Measurements from ENCODE around the gene NIBAN1.

The NIBAN1 gene

DNA sequence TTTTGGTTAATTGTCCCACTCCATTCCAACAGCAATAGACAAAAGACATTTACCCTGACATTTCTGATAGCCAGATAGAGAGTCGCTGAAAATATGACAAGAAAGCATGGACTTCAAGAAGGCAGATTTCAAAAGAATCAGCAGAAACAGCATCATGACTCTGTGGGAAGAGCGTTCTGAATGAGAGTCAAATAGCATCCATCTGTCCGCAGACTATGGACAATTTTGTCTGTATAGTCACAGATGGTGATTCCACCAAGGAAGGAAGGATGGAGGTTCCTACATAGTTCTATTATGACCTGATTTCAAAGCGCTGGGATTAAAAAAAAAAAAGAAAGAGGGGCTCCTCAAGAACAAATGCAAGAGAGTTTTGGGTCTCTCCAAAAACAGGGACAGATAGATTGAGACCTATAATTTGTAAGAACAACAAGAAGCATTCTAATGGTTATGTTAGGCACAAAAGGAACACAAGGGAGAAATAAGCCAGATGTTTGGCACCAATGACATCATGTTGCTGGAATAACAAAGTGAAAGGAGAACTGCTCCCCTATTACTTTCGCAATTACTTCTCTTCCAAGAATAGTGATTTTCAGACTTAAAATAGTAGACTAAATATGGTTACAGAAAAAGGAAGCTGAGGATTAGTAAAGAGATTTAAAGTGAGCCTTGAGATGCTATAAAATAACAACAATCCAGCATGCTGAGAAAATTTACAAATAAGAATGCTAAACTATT, 28.5 kb downstream of the NIBAN1 start:
- DNase-seq (ENCODE audit: low spot score) = no peak

DNA sequence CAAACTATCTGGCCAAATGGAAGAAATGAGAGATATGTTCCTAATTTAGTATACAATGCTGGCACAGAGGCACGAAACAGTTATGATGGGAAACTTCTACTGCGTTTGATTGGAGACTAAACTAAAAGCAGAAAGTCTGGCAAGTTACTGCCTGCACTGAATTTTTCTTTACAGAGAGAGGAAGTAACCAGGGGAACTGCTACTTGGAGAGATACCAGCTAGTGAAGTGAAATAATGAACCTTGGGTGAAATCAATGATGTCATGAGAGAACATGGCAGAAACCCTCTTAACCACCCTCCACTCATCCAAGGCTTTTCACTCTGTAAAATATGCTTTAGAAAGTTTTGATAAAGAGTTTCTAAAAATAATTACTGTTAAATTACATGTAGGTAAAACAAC, 29.3 kb downstream of the NIBAN1 start:
- DNase-seq (ENCODE audit: low spot score) = no peak

DNA sequence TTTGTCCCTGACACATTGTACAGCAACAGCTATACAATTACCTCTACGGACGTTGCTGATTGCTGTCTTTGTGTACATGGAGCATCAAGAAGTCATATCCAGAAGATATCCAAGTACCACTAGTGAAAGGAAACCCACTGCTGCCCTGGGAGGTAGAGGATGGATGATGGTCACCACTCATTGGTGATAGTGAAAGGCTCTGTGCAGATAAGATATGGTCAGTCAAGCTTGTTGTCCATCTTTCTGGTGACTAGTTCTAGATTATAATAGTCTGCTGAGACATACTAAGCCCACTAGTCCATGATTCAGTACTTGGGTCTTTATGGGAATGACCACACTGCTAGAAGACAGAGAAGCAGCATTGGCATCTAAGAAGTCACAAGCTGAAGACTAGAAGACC, 30.3 kb downstream of the NIBAN1 start:
- DNase-seq (ENCODE audit: low spot score) = no peak

DNA sequence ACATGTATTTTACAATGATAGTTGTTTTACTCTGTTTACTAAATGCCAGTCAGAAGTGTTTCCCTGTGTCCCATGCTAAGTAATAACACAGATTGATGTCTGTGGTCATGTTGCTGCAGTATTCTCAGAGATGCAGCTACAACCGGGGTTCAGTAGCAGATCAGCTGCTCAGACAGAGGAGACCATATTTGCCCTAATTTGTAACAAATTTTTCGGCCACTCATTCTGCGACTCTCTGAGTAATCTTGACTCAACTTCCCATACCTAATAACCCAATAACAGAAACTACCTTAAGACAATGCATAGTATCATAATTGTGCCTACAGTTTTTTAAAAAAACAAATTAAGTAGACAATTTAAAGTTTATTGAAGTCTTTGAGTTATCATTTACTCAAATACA, 32.6 kb downstream of the NIBAN1 start:
- no peak for DNase-seq (ENCODE audit: low spot score)

DNA sequence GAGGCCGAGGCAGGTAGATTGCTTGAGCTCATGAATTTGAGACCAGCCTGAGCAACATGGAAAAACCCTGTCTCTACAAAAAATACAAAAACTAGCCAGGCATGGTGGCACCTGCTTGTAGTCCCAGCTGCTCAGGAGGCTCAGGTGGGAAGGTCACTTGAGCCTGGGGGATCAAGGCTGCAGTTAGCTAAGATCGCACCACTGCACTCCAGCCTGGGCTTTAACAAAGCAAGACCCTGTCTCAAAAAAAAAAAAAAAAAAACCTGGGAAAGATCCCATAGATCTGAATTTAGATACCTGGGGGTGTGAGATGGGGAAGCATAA, 32.9 kb downstream of the NIBAN1 start:
- DNase-seq (ENCODE audit: low spot score) = no peak

DNA sequence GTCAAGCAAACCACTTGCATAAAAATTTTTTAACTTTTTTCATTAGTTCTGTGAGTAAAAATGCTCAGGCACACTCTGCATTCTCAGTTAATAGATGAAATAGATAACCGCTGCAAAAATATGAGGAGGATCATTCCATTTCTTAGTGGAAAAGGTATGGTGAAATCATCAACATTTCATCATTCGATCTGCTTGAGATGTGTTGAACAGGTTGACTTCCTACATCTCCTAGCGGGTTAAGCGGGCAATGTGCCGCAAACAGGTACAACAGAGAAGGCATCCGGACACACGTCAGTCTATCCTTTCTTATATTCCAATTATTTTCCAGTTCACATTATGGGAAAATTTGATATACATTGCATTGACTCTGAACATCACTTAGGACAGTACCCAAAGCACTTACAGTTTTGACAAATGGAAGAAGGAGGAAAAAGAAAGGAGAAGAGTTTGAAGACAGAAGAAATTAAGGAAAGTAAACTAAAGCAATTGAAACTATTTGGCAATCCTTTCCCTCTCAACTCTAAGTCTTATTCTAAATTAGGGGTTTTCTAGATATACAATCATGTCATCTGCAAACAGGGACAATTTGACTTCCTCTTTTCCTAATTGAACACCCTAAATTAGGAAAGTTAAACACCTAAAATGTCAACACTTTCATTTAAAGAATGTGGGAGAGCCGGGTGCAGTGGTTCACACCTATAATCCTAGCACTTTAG, 33.5 kb downstream of the NIBAN1 start:
- no peak for DNase-seq (ENCODE audit: low spot score)

DNA sequence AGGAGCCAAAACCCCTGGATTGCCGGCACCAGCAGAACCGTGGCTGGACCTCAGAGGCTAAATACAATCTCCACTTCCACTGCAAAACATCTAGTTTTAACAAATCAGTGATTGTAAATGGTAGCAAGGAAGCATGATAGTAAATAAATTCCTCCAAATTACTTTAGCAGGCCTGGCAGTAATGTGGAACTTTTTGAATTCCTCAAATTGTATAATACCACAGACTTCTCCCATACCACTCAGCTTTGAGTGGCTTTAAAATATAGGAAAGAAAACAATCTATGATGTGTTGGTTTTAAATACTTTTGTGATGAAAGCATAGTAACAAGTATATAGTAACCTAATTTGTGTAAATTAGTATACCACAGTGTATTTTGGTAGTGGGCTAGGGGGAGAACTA, 34.1 kb downstream of the NIBAN1 start:
- DNase-seq (ENCODE audit: low spot score) = no peak

DNA sequence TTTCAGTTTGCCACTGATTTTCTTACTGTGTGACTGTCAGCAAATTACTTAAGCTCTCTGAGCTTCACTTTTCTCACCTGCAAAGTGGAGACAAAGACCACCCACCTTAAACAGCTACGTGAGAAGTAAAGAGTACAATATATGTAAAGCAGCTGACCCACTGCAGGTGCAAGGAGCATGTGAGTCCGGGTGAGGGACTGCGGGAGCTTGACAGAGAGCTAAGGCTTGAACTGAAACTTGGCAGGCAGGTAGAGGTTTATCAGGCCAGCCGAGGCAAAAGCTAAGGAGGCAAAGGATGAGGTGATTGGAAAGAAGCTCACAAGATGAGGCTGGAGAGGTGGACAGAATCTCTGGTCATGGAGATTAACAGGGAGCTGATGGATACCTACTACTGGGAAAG, 36.6 kb downstream of the NIBAN1 start:
- DNase-seq (ENCODE audit: low spot score) = no peak

DNA sequence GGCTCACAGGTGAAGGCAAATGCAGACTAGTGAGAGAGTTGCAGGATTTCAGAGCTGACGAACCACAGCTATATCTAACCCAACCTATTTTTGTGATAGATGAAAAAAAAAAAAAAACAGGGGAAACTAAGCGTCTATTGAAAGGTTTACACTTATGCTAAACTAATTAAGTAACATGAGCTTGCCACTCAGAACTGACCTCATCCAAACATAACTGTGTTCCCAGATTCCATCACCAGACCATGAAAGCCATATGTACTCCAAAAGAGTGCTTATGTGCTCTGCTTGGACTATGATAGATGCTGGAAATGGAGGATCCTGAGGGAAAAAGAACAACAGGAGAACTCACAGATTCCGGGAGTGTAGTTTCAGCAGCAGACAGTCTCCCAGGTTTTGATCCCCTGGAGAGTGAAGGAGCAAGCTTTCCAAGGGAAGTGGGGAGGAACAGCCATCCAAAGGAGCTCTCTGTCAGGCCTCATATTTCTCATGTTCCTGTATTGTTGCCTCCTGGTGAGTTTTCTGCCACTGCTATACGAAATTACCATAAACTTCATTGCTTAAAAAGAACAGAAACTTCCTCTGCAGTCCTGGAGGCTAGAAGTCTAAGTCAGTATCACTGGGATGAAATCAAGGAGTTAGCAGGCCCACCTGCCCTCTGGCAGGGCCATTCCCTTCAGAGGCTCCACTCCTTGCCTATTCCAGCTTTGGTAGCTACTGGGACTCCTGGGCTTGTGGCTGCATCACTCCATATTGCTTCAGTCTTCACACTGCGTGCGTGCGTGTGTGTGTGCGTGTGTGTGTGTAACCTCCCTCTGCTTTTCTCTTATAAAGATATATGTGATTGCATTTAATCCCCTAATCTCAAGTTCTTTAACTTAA, 38.1 kb downstream of the NIBAN1 start:
- no peak for DNase-seq (ENCODE audit: low spot score)

DNA sequence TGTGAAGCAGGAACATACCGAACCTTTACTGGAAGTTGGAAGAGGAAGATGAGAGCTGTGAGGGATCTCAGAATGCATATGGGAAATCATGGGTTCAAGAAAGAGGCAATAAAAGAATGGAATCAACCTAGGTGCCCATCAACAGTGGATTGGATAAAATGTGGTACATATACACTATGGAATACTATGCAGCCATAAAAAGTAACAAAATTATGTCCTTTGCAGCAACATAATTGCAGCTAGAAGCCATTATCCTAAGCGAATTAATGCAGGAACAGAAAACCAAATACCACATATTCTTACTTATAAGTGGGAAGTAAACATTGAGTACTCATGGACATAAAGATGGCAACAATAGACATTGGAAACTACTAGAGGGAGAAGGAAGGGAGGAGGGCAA, 40.4 kb downstream of the NIBAN1 start:
- DNase-seq (ENCODE audit: low spot score) = no peak

DNA sequence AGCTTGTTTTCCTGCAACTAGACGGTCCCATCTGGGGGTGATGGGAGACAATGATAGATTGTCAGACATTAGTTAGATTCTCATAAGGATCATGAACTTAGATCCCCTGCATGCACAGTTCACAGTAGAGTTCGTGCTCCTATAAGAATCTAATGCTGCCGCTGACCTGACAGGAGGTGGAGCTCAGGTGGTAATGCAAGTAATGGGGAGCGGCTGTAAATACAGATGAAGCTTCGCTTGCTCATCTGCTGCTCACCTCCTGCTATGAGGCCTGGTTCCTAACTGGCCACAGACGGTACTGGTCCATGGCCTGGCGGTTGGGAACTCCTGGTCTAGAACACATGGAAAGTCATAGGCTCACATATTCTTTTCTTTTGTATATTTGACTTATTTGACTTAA, 42.0 kb downstream of the NIBAN1 start:
- no peak for DNase-seq (ENCODE audit: low spot score)

DNA sequence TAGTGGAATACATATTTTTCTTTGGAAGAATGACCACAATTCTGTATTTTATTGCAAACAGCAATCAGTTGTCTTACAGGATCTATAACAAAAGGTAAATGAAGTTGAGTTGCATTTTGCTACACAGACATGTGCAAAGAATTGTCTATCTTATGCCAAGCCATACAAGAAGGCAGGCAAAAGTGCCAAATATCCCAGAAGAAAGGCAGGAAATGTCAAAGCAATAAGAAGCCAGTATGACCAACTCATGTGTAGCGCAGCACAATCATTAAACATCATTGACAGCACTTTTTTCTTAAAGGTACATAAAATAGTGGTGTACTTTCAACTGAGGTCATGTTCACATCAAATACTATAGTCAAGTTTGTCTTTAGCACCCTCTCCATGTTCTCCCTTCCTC, 42.7 kb downstream of the NIBAN1 start:
- DNase-seq (ENCODE audit: low spot score) = no peak

DNA sequence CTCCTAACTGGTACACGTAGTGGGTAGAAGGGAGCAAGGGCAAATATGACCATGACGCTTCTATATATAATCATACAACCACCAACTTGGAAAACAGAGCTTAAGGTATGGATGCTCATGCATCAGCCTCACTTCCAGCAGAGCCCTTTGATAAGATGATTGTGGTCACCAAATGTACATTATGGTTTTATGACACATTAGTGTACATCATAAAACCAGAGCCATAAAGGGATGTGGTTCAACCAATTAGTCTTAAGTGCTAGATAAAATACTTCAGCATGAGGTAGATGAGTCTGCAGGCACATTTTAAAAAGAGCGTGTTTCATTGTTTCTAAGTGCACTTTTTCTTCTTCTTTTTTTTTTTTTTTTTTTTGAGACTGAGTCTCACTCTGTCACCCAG, 43.7 kb downstream of the NIBAN1 start:
- DNase-seq (ENCODE audit: low spot score) = no peak

DNA sequence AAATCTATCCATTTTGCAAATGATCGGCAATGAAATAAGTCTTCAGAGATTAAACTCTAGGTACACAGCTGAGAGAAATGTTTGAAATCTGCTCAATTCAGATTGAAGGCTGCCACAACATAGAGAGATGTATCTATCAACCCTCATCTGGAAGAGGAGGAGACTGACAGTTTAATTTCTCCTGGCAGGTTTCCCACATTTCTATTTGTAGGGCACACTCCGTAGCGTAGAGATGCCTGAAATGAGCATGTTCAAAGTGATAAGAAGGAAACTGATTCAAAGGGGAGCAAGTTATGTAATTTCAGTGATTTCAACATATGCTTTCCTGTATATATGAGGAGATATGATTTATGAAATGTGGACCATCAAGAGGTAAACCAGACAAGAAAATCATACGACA, 44.1 kb downstream of the NIBAN1 start:
- DNase-seq (ENCODE audit: low spot score) = no peak

DNA sequence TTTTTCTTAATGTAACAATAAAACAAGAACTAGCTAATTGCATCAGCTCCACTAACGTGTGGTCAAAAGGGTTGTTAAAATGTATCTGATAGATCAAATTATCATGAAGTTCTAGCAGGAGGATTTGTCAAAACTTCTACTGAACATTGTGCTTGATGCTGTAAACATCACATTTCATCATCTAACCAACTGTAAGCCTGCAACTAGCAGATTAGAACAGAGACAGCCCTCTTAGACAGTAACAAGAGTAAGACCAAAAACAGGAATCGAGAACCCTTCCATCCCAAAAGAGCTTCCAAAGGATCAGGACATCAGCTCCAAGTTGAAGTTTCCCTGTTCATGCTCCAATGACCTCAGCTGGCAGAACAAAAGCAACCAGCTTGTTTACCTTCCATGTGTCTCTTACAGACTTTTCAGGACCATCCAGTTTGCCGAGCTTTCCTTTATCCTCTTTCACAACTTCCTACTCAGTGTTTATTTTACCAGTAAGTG, 44.6 kb downstream of the NIBAN1 start:
- no peak for DNase-seq (ENCODE audit: low spot score)

DNA sequence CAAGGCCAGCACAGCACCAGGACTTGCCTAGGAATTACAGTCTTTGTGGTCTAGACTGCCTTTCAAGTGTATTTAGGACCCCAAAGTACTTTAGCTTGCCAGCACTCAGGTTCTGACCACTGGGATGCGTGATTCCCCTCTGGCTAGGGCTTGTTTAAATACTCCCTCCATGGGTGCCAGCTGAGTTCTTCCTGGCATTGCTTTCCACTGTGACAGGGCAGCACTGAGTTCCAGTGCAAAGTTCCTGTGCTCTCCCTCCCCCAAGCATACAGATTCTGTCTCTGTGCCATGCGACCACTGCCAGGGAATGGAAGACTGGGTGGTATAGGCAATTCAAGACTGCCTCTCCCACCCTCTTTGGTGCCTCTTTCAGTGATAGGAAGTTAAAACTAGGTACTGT, 45.9 kb downstream of the NIBAN1 start:
- no peak for DNase-seq (ENCODE audit: low spot score)

All from CD4-positive, alpha-beta T cell treated with Interleukin-6 at 100 ng/mL for 8 hours (primary cell).